Heart right ventricle (tissue), 16 donors: ENCODE data around the gene NFATC1. TPM values are rescaled to one million over a fixed set of nuclear protein-coding genes. Genes with fewer than 3 reads are reported as not detected.

Source experiments
- ATAC-seq, 8 donors: fragments of 200-7000 bp; cut with Tn5 transposase; one replicate each; pipeline ENCODE4 v1.9.1; 2020; ENCODE audit warnings: mild to moderate bottlenecking in 8 of 8, moderate library complexity in 8 of 8, moderate number of reproducible peaks in 1 of 8
- DNase-seq, 2 donors: peaks; one replicate each; pipeline ENCODE4 v3.0.0-alpha.2; 2020
- H3K27ac ChIP-seq, 10 donors: fragments of 200-600 bp; sonication (generic) in 2 of 10; one replicate each; pipeline versions ENCODE4 v1.5.0 to v1.8.0; 2020 to 2022; ENCODE audit warnings: mild to moderate bottlenecking in 3 of 10
- H3K27me3 ChIP-seq, 7 donors: fragments of 200-600 bp; one replicate each; pipeline ENCODE4 v1.8.0; 2021 to 2022; ENCODE audit warnings: mild to moderate bottlenecking in 2 of 7
- H3K36me3 ChIP-seq, 9 donors: fragments of 200-600 bp; sonication (generic) in 1 of 9; one replicate each; pipeline versions ENCODE4 v1.5.0 to v1.8.0; 2020 to 2022; ENCODE audit warnings: mild to moderate bottlenecking in 2 of 9
- H3K4me1 ChIP-seq, 9 donors: fragments of 200-600 bp; sonication (generic) in 1 of 9; one replicate each; pipeline versions ENCODE4 v1.5.0 to v1.8.0; 2020 to 2022; ENCODE audit warnings: mild to moderate bottlenecking in 4 of 9
- H3K4me3 ChIP-seq, 10 donors: fragments of 200-600 bp; sonication (generic) in 2 of 10; one replicate each; pipeline versions ENCODE4 v1.5.0 to v1.8.0; 2020 to 2022; ENCODE audit warnings: mild to moderate bottlenecking in 7 of 10, moderate library complexity in 2 of 10
- H3K9me3 ChIP-seq, 11 donors: fragments of 200-600 bp in 10 of 11; sonication (generic) in 2 of 11; one replicate each; pipeline versions ENCODE4 v1.5.0 to v1.8.0; 2013 to 2022; ENCODE audit warnings: mild to moderate bottlenecking in 2 of 11, control low read depth in 1 of 11, moderate library complexity in 1 of 11
- CTCF ChIP-seq, 9 donors: fragments of 200-600 bp; sonication (generic) in 2 of 9; IDR thresholded peaks; one replicate each; pipeline versions ENCODE4 v1.5.0 to v1.8.0; 2021 to 2022; ENCODE audit warnings: antibody characterized with exemption in 9 of 9, mild to moderate bottlenecking in 5 of 9, moderate library complexity in 1 of 9
- WGBS, 2 donors: extraction: QIAGEN DNeasy Blood & Tissue Kit; methylation state at CpG; one replicate each; pipeline ENCODE4 v1.1.7; 2013; ENCODE audit warnings: inconsistent platforms in 1 of 2; 5-methylcytosine and 5-hydroxymethylcytosine counted together
- intact Hi-C, 10 donors: fragments of 100-400 bp; cut with DNase I; formaldehyde crosslinking; loops; one replicate each; pipeline versions ENCODE4 v1.11.1 to v1.14.2; 2022
- polyA plus RNA-seq, 2 donors: library from polyadenylated mRNA; stranded (reverse); fragments of 200-250 nt; gene quantifications; one replicate each; pipeline ENCODE4 v1.2.3, GENCODE V29; 2013
- total RNA-seq, 10 donors: library from RNA; stranded (reverse); fragmentation: NEBNext Ultra II Directional in 3 of 10; extraction: Animal tissue kit (Norgen Biotek cat#: 25700) in 3 of 10; gene quantifications; one replicate each; pipeline versions ENCODE4 v1.2.1 to v1.2.4, GENCODE V29; 2021 to 2023
- donor health status: Arrhythmogenic right ventricular cardiomyopathy.
- donor health status: ischemic (EF 13 %, LVEDD 7.1; RV severe dilation, severe dysfunction).
- donor health status: healthy with polysubstance abuse.
- donor health status: DM: no; HTN: yes; CAD: no.
- donor health status: DM: no; HTN: no; CAD: no.
- donor health status: ischemic (EF 25% LVEDD 6.9; RV normal size, moderate dysfunction).
- donor health status: ischemic (EF 25% LVEDD 5.7; RV mildly dilated, moderate dysfunction).
- donor health status: healthy.
- donor health status: DM: yes; HTN: yes; CAD: no.
- donor health status: Ischemic cardiomyopathy.
- donor health status: ischemic (EF 35%, LVEDD 5.7; RV mildly dilated, moderate dysfunction).
- donor health status: nonischemic (EF 11% LVEDD 7.7; RV severe dilation, severe dysfunction).
- donor health status: DM: yes; HTN: yes; CAD: no.
- donor health status: PGD.
- donor health status: ischemic (EF 29% LVEDD 5.4; RV normal size, mild dysfunction).
- donor health status: nonischemic (EF 23%, LVEDD 6.1; RV moderate dilation, normal function).

NFATC1 gene
- total and polyA plus RNA-seq, 12 donors = 6.3 to 23.8 (median 18.6) TPM

DNA sequence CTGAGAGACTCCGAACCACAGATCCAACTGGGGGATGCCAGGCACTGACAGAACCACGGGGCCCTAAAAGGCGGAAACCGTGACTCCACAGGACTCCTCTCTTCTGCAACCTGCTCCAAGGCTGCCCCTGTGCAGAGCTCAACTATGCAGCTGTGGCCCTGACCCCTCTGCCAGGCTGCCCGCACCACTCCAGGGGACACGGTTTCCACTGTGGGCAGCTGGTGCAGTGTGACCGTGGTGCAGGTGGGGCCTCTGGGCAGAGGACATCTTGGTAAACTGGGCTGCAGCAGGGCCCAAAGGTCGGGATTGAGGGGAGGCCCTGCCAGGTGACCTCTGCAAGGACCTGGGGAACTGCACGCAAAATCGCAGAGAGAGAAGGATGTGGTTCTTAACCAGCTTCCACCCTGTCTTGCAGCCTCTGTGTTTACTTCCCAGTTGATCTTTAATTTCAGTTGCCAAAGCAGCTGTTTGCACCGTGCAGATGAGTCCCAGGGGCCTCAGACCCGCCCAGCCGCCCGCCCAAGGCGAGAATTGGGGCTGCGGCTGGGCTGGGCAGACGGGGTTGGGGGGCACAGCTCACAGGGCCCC, 179.3 kb downstream of the NFATC1 start:
- peaks cover 0 to 4% (median 0%) of the 10 kb centered on the region in 7 donors for H3K27me3 ChIP-seq
- intact Hi-C loops = no loop called here
- peak in 1 of 8 donors; percentile 21 for ATAC-seq
- peaks cover 10 to 51% (median 24%) of the 10 kb centered on the region in 9 donors for H3K4me1 ChIP-seq
- H3K9me3 ChIP-seq = peaks cover 0 to 27% (median 17%) of the 10 kb centered on the region in 11 donors
- H3K36me3 ChIP-seq = no peaks in the 10 kb centered on the region
- peak overlapping the region in 7 of 10 donors; percentile 22 to 90 (median 76) for H3K27ac ChIP-seq
- DNase-seq = no peak
- 77 to 79% methylated on average over 17 of the region's 17 CpGs for WGBS, 2 donors
- TF ChIP-seq CTCF (IDR thresholded peaks at IDR 0.05) = no peak
- no peak overlapping the region for H3K4me3 ChIP-seq

- H3K4me3 ChIP-seq = peak overlapping the region in 1 of 10 donors; percentile 13
- intact Hi-C loops = no loop called here
These were observed 180.4 kb downstream of the NFATC1 start for GRCh38 chr18:79575891-79576685.

GRCh38 chr18:79576686-79577351, 181.1 kb downstream of the NFATC1 start:
- peaks cover 10 to 50% (median 20%) of the 10 kb centered on the region in 9 donors for H3K4me1 ChIP-seq
- 18 to 33% methylated on average over 23 of the region's 23 CpGs for WGBS, 2 donors
- H3K4me3 ChIP-seq = peak overlapping the region in 1 of 10 donors; percentile 13
- no peaks in the 10 kb centered on the region for H3K36me3 ChIP-seq
- H3K9me3 ChIP-seq = peaks cover 0 to 26% (median 17%) of the 10 kb centered on the region in 11 donors
- peak in 1 of 9 donors; percentile 6 for TF ChIP-seq CTCF (IDR thresholded peaks at IDR 0.05)
- H3K27ac ChIP-seq = peak overlapping the region; percentile 48 to 90 (median 74)
- ATAC-seq (peak; percentile 66 to 83 (median 72)), DNase-seq (peak; percentile 72 to 84)
- intact Hi-C loops = no loop called here
- H3K27me3 ChIP-seq = peaks cover 0 to 4% (median 0%) of the 10 kb centered on the region in 7 donors

More at GRCh38 chr18:79575891-79576685, 180.4 kb downstream of the NFATC1 start:
- peak; percentile 38 to 58 (median 52) for ATAC-seq
- Histone ChIP-seq H3K9me3 (peaks cover 0 to 27% (median 17%) of the 10 kb centered on the region in 11 donors), H3K36me3 (no peaks in the 10 kb centered on the region), H3K27ac (peak overlapping the region; percentile 48 to 90 (median 74)), H3K4me1 (peaks cover 10 to 51% (median 24%) of the 10 kb centered on the region in 9 donors), H3K27me3 (peaks cover 0 to 4% (median 0%) of the 10 kb centered on the region in 7 donors)
- peak; percentile 34 to 53 for DNase-seq
- 55 to 56% methylated on average over 44 of the region's 44 CpGs for WGBS, 2 donors
- no peak for TF ChIP-seq CTCF (IDR thresholded peaks at IDR 0.05)
